ENCODE measurements around the gene ROMO1.
A peak's percentile ranks its signal among the peaks of the same experiment; 100 is the strongest.
"Not testable (repeated sequence)": the region's sequence is repeated elsewhere in the genome, so short reads cannot be mapped to it uniquely, and the experiment has no call there.

The ROMO1 gene

DNA sequence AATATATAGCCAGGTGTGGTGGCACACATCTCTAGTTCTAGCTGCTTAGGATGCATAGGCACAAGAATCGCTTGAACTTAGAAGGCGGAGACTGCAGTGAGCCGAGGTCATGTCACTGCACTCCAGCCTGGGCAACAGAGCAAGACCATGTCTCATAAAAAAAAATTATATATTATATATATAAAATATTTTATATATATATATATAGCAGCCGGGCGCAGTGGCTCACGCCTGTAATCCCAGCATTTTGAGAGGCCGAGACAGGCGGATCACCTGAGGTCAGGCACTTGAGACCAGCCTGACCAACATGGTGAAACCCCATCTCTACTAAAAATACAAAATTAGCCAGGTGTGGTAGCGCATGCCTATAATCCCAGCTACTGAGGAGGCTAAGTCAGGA lies 13.8 kb upstream of the ROMO1 start:
- DNase-seq = not testable (repeated sequence)

DNA sequence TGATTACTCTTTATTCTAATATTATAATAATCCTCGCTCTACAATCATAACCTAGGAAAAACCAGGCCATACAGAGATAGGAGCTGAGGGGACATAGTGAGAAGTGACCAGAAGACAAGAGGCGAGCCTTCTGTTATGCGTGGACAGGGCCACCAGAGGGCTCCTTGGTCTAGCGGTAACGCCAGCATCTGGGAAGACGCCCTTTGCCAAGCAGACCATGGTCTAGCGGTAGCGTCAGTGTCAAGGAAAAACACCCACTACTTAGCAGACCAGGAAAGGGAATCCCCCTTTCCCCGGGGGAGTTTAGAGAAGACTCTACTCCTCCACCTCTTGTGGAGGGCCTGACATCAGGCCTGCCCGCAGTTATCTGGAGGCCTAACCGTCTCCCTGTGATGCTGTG lies 12.3 kb upstream of the ROMO1 start:
- not testable (repeated sequence) for DNase-seq

DNA sequence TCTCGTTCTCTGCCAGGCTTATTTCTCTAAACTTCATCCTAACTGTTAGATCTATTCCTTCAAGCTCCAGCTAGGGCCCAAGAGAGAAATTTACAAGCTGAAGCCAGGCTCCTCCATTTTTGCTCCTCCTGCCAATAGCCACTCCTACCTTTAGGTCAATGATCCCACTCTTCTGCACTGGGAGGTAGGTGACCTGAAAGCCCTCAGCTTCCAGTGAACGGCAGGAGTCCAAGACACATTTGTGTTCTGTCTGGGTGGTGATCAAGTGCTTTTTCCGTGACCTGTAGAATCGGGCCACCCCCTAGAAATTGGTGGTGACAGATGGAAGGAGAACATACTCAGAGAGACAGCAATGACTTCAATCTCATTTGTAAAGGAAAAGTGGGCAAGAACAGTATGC lies 8.9 kb upstream of the ROMO1 start:
- no peak for DNase-seq

DNA sequence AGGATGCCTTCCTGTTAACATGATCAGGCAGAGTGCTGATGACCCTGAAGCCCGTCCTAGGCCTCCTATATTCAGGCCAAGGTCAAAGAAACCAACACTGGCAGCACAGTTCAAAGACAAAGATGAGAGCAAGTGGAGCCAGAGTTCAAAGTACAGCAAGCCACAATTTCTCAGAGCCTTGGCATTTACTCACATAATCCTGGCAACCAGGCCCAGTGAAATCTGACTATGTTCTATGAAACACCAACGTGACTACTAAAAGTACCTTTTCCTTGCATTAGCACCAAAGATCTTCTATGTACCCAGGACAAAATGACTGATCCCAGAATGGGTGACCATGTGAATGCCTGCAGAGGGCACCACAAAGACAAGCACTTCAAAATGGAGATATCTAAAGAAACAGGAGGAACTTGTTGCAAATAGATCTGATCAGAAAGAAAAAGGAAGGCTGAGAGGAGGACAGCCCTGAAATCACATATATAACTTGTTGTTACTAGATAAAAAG lies 3.9 kb upstream of the ROMO1 start:
- no peak for DNase-seq

DNA sequence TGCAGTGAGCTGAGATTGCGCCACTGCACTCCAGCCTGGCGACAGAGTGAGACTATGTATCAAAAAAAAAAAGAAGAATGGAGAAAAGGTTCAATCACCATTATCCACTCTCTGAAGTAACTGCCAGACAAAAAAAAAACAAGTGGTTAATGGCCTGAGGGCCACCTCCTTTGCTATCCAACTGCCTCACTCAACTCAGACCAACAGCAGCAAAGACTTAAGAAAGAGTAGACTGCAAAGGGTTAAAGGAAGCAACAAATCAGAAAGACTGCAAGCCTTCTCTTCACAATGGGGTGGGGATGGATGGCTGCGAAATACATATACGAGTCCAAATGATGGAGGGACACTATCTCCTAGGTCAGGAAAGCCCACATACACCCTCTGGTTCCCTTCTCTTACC lies 3.2 kb upstream of the ROMO1 start:
- DNase-seq = no peak

DNA sequence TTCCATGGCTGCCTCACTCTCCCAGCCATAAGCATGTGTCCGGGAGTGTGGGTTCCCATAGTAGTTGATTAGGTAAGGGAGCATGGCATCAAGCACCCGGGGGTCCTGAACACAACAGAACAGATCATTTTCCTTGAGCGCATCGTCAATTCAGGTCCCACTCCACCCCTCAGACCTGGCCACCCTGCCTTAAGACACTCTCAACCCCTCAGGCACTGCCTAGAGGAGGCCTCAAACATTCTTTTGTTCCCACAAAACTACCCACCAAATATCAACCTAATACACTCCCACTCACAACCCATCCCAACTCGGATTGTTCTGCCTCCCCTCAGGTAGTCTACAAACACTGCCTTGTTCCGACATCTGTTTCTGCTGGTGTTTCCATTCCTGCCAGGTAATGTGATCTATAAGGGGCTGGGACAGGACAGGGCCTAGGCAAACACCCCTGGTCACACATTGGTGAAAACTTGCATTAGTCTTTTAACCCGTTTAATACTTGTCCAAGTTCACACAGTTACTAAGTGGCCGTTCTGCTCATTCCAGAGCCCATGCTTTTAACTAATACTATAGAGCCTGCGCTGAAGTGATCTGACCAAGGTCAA lies 1.4 kb upstream of the ROMO1 start:
- no peak for DNase-seq

DNA sequence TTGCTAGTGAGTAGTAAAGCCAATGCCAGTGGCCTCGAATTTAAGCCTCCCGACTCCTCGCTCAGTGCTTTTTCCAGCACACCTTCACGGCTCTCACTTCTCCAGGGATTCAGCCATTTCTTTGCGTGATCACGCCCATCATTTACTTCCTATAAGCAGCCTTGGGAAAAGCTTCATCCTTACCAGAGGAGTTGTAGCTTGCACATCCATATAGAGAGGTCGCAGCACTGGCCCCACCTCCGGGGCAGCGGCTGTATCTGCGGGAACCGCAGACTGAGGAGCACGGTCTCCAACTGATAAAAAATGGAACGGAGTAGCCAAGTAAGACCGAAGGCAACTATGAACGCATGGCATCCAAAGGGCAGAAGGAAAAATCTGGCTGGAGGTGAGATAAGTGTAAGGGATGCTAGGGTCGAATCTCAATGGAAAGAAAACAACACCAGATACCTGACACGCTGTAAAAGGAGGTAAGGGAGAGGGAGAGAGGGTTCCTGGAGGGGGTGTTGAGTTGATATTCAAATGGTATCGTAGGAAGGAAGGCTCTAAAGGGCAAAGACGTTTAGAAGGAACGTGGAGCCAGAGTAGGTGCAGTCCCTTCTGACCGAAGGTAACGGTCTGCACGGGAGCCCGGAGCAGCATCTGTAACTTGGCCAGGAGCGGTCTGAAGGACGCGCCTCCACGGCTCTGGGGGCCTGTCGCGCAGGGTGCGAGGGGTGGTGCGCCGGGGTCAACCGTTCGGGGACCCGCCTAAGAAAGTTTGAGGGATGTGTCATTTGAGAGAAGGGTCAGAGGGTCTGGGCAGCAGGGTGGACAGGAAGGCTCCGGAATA lies 693 bp upstream of the ROMO1 start:
- peak in 1 of 2 experiments; percentile 56 for DNase-seq

DNA sequence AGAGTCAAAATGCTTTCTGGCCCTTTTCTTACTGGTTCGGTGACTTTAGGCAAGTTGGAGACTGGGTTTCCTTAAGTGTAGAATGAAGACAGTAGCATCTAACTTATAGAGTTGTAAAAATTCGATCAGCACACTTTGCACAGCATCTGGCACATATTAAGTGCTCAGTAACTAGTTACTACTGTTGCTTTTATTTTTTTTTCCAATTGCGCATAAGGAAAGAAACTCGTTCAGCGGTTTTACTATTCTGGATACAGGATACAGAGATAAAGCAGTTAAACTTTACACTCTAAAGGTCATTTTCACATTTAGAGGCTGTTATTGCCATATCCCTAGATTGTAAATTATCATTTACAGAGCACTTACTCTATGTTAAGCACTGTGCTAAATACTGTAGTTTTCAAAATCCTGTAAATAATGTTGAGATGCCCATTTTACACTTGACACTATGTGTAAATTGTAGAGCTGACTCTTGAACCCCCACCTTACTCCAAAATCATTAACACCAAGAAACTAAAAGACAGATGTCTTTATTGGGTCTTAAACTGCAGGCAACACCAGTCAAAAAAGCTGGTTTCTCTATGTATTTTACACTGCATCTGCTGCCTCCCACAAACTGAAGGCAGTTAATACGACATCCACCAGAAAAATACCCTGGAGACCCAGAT lies 886 bp downstream of the ROMO1 start:
- peak in 1 of 2 experiments; percentile 33 for DNase-seq

DNA sequence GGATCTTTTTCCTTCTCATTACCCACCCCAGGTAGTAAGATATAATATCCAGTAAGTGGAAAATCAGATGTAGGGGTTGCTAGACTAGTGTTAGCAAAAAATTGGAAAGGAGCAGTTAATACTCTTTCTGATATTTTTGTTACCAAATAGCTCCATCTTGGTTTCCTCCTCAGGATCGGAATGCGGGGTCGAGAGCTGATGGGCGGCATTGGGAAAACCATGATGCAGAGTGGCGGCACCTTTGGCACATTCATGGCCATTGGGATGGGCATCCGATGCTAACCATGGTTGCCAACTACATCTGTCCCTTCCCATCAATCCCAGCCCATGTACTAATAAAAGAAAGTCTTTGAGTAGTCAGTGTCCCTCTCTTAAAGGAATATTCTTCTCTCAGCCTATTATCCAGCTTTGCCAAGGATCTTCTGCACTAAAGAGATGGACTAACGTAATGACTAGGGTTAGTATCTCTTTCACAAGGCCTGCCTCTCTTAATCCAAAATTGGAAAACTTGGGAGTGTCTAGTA lies 1.5 kb downstream of the ROMO1 start:
- DNase-seq = no peak

DNA sequence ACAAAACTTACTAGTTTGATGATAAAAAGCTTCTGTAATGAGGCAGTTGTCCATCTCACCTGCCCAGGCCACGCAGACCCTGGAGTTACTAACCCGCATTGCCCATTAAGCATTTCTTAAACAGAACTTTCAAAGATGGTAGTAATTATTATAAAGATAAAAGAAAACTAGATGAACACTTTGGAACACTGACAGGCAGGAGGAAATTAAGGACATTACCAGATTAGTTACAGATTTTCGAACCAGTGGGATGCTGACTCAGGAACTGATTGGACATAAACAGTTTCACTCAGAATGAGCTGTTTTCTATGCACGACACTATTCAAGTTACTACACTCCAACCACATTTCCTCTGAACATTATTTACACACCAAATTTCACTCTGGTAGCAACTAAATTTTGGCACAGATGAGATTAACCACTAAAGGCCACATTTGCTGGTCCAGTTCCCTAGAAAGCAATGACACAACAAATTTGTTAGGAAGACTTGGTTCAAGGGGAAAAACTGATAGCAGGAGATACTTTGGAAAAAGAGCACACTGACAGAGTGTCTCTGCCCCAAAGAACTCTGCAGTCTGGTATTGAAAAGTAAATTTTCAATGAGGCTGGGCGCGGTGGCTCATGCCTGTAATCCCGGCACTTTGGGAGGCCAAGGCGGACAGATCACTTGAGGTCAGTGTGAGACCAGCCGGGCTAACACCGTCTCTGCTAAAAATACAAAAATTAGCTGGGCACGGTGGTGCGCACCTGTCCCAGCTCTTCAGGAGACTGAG lies 3.0 kb downstream of the ROMO1 start:
- DNase-seq = no peak

DNA sequence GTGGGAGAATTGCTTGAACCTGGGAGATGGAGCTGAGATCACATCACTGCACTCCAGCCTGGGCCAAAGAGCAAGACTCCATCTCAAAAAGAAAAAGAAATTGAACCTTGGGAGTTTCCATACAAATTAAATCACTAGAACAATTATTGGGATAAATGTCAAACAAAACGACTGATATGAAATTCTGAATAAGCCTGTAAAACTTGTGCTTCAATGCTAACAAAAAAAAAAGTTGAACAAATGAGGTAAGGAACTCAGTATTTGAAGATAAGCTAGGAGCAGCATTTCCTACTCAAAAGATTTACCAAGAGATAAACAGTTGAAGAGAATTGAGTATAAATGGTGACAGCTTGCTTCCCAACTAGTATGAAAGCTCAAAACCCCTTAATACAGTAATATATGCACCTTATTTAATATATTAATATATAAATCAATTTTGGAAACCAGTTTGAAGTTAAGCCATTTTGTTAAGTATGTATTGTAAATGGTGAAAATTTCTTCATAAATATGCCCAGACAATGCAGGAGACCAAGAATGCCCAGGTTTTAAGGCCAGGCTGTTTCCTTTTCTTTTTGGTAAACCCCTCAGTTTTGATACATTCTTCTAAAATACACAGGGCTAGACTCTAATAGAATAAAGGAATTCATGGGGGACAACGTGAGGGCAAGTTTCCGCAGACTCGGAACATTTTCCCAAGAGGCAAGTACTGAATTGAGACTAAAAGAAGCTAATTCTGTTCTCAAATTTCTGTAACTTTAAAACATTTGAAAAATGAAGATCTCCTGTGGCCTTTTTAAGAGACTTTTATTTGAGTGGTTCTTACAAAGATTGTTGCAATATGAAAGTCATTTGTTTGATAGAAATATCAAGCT lies 3.9 kb downstream of the ROMO1 start:
- DNase-seq = no peak

DNA sequence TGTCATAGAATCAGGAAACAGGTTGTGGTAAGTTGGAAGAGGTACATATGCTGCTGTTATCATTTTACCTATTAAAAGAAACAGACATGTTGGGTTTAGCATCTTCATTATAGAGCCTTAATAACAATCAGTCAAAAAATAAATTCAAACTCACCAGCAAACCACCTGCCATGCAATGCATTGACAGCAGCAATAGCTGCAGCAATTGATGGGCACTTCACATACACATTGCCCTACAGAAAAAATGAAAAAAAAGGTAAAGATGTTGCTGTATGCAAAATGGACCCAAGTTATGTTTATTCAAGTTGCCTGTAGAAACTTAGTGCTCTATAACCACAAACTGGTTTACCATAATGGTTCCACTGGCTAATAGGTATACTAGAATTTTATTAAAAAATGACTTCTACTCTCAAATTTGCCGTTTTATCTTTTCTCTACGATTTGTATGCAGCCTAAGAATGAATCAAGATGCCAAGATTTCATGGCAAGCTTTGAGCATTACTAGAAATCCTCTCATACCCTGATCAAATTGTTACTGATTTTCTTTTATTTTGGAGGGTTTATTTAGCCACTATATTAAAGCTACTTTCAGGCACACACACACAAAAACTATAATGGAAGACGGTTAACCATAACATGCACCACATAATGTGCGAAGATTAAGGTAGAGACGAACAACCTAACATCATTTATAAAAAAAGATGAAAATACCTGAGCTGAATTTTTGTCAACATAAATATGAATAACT lies 5.5 kb downstream of the ROMO1 start:
- no peak for DNase-seq

DNA sequence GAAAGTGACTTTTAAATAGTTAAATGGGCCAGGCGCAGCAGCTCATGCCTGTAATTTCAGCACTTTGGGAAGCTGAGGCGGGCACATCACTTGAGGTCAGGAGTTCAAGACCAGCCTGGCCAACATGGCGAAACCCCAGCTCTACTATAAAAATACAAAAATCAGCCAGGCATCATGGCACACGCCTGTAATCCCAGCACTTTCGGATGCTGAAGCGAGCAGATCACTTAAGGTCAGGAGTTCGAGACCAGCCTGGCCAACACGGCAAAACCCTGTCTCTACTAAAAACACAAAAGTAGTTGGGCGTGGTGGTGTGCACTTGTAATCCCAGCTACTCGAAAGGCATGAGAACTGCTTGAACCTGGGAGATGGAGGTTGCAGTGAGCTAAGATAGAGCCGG lies 6.7 kb downstream of the ROMO1 start:
- DNase-seq = not testable (repeated sequence)

DNA sequence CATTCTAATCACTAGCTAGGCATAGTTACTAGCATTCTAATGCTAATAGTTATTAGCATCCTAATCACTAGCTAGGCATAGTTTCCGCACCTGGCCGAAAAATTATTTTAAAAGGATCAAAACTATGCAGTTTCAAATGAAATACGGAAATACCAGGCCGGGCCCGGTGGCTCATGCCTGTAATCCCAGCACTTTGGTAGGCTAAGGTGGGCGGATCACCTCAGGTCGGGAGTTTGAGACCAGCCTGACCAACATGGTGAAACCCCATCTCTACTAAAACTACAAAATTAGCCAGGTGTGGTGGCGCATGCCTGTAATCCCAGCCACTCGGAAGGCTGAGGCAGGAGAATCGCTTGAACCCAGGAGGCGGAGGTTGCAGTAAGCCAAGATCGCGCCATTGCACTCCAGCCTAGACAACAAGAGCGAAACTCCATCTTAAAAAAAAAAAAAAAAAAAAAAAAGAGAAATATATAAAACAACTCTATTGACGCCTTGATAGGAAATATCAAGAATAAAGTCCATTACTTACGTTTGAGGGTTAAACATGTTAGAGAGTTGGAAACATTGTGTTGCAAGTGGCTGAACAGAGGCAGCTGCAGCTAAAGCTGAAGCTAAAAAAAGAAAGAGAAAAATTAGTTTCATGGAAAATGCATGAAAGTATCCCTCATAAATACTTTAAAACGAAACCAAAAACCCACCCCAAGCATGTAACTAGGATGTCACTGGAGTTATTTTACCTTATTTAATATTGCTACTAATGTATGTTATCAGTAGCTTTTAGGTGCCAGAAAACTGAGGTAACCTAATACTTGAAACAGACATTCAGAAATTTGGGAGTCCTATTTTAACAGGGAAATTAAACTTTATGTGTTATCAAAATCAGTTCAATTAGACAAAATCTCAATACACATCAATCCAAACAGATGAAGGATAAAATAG lies 7.7 kb downstream of the ROMO1 start:
- not testable (repeated sequence) for DNase-seq

DNA sequence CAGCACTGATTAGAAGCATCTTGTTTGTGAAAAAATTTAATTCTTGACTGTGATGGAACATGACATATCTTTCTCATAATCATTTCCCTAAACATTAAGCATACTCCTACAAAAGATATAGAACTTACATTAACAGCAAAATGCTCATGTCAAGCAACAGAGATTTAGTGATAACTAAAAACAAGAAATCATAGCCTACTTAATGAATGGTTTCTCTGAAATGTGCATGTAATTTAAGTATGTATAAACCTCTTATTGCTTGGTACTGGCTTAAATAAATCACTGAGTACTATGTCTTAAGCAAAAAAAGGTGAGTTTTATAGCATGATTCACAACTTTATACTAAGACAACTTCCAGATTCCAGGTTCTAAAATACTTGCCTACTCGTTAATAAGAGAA lies 9.3 kb downstream of the ROMO1 start:
- no peak for DNase-seq

DNA sequence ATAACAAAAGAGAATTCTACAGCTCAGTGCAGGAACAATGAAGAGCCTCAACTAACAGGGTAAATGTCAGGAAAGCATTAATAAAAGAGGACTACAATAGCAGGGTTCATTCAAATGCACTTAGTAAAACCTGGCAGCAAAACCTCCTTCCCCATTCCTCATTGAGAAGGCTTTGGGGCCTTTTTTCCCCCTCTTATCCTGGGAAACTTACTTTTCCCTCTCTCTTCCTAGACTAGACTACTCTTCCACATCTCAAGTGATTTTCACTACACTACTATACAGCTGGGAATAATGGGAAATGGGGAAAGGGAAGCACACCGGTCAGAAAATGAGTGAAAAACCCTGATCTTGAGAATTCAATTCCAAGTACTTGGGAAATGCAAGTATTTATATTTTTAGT lies 10.1 kb downstream of the ROMO1 start:
- no peak for DNase-seq

DNA sequence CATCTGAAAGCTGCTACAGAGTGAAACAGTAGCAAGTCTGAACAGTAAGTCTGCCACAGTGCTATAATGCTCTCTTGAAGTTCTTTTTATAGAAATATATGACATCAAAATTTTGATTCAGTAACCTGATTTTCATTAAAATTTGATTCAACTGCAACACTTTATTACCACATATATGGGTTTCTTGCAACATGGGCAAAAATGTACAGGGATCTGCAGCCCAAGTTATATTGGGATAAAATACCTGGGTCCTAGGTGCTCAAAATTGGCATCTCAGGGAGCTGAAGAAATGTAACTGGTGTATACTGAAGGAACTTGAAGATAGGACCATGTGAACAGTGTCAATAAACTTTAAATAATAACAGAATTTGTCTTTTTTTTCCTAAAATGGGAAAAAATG lies 10.8 kb downstream of the ROMO1 start:
- no peak for DNase-seq

DNA sequence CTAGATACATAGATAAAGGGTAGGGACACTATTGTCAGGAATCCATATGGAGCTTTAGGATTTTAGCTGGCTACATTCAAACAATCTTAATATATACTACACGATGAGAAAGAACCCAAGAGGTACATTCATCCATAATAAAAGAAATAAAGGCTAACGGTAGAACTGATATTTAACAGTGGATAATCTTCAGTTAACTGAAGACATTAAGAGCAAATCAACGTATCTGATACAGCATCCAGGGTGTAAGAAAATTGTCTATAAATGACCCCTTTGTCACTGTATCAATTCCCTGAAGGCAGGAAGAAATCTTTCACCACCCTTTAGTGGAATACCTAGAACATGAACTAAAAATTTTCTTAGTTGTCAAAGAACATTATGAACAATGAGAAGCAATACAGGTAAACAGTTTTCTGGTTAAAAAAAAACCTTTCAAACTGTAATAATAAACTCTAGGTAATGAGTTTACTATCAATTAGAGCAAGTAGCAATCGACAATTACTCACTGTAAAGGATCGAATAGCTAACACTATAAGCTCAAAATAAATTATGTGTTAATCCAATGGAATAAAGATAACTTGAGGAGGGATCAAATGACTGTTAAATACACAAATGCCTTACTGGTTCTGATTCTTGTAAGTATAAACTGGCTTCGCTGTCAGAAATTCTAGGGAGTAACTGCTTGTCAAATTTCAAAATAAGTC lies 11.8 kb downstream of the ROMO1 start:
- DNase-seq = no peak

DNA sequence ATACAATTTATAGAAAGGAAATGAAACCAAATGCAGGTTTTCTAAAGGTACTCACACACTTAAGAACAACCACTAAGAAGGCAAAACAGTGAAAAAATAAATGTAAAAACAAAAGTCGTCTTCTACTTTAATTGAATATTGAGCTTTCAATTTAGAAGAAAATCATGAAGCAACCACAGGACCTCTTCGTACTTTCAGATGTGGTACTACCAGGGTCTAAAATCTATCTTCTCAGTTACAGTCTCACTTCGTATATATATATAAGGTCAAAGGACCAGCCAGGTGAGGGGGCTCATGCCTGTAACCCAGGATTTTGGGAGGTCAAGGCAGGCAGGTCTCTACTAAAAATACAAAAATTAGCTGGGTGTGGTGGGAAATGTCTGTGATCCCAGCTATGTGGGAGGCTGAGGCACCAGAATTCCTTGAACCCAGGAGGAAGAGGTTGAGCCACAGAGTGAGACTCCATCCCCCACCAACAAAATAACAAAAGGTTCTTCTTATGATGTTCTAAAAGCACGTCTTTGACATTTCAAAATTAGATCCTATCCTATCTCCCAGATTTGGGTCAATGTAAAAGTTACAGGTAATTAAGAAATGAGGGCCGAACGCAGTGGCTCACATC lies 12.5 kb downstream of the ROMO1 start:
- no peak for DNase-seq

Data from NCI-H526 (cell line).